PFSK-1 (cell line): ENCODE measurements around the gene WDR7.

Experiments used
- FOXP2 ChIP-seq: optimal IDR thresholded peaks from 2 replicates; pipeline ENCODE3; 2011; ENCODE audit warnings: borderline replicate concordance, control low read depth, inconsistent platforms; ENCODE audit not compliant: insufficient read depth; ENCODE audit errors: extremely low read length, extremely low read depth
- POLR2AphosphoS5 ChIP-seq: IDR thresholded peaks from 2 replicates; pipeline ENCODE4 v1.6.1; 2012; ENCODE audit warnings: low read depth, mild to moderate bottlenecking, control low read depth, low read length, moderate library complexity
- SIN3A ChIP-seq: IDR thresholded peaks from 2 replicates; pipeline ENCODE4 v1.6.1; 2012; ENCODE audit warnings: mild to moderate bottlenecking, low read length, moderate library complexity, borderline replicate concordance; ENCODE audit not compliant: insufficient read depth
- TAF1 ChIP-seq: IDR thresholded peaks from 2 replicates; pipeline ENCODE4 v1.6.1; 2012; ENCODE audit warnings: low read length, control low read depth, borderline replicate concordance; ENCODE audit not compliant: insufficient read depth
- TF ChIP-seq, protein P1 (sequence below), 2 experiments: IDR thresholded peaks; 2 replicates each; pipeline versions ENCODE4 v1.6.1 to v1.8.0; 2011 to 2012; ENCODE audit warnings: low read depth in 2 of 2, low read length in 2 of 2, control low read depth in 1 of 2, inconsistent platforms in 1 of 2, mild to moderate bottlenecking in 1 of 2, moderate library complexity in 1 of 2; ENCODE audit not compliant: insufficient read depth in 1 of 2

WDR7 gene

DNA sequence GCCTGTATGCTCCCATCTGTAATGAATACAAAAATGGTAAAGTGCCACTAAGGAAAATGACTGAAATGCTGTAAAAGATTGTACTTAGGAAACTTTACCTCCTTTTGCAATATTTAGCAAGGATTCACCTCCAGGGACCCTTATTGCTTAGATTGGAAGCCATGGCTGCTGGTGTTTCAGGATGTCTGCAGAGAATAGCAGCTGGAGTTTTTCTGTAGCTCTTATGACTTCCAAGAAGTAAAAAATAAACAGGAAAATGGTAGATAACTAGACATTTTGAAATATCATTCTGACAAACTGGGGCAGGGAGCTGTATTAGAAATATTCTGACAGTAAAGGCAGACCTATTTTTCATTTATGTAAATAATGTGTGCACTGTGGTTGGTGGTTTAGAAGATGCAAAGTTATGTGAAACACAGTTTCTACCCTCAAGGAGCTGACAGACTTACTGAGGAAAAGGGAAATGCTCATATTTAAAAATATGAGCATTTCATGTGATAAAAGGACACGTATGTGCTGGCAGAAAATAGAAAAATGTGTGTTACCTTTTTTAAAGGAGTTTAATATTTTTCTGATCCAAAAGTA, 270.8 kb downstream of the WDR7 start:
- no peak for TF ChIP-seq POLR2AphosphoS5
- TF ChIP-seq FOXP2, result no peak
- TF ChIP-seq SIN3A, result no peak
- TF ChIP-seq, protein P1, sequence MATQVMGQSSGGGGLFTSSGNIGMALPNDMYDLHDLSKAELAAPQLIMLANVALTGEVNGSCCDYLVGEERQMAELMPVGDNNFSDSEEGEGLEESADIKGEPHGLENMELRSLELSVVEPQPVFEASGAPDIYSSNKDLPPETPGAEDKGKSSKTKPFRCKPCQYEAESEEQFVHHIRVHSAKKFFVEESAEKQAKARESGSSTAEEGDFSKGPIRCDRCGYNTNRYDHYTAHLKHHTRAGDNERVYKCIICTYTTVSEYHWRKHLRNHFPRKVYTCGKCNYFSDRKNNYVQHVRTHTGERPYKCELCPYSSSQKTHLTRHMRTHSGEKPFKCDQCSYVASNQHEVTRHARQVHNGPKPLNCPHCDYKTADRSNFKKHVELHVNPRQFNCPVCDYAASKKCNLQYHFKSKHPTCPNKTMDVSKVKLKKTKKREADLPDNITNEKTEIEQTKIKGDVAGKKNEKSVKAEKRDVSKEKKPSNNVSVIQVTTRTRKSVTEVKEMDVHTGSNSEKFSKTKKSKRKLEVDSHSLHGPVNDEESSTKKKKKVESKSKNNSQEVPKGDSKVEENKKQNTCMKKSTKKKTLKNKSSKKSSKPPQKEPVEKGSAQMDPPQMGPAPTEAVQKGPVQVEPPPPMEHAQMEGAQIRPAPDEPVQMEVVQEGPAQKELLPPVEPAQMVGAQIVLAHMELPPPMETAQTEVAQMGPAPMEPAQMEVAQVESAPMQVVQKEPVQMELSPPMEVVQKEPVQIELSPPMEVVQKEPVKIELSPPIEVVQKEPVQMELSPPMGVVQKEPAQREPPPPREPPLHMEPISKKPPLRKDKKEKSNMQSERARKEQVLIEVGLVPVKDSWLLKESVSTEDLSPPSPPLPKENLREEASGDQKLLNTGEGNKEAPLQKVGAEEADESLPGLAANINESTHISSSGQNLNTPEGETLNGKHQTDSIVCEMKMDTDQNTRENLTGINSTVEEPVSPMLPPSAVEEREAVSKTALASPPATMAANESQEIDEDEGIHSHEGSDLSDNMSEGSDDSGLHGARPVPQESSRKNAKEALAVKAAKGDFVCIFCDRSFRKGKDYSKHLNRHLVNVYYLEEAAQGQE (IDR thresholded peaks at IDR 0.05; ENCODE audit: insufficient read depth in 1 of 2, low read depth in 2 of 2, low read length in 2 of 2), result no peak
- no peak for TF ChIP-seq TAF1

- TF ChIP-seq TAF1 (no peak), FOXP2 (no peak), POLR2AphosphoS5 (no peak), SIN3A (no peak)
- TF ChIP-seq, protein P1 (IDR thresholded peaks at IDR 0.05; ENCODE audit: insufficient read depth in 1 of 2, low read depth in 2 of 2, low read length in 2 of 2), result no peak
Measured at GRCh38 chr18:56926734-56927133, 275.6 kb downstream of the WDR7 start.

DNA sequence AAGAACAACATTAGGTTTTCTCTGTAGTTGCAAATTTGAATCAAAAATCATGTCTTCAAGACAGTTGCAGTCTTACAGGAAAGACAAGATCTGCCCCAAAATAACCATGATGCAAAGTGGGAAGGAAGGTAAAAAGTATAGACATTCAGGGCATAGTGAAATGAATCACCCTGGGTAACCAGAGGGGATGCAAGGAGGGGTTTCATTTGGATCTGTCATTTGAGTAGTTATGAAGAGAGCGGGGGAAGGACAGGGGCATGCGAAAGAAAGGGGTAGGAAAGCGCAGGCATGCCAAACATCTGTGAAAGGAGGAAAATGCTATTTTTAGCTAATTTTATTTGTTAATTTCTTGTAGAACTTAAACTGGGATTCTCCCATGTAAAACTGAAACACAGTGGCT, 276.6 kb downstream of the WDR7 start:
- TF ChIP-seq POLR2AphosphoS5 (no peak), FOXP2 (no peak)
- TF ChIP-seq, protein P1 (IDR thresholded peaks at IDR 0.05; ENCODE audit: insufficient read depth in 1 of 2, low read depth in 2 of 2, low read length in 2 of 2), result no peak

DNA sequence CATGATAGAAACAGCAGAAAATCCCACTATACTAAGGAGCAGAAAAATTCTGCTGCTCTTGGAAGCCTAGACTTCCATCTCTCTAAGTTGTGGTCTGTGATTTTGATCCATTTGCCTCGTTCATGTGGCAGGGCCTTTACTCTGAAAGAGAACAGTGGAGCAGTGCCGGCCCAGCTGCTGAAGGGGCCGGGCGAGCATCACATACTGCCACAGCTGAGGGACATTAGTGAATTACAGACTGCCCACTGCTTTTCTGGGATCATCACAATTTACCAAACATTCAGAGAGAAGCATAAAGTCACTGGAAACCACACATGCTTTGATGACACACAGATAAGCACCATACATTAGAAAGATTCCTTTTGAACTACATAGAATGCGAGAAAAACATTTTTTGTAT, 278.7 kb downstream of the WDR7 start:
- no peak for TF ChIP-seq SIN3A
- TF ChIP-seq, protein P1 (IDR thresholded peaks at IDR 0.05; ENCODE audit: insufficient read depth in 1 of 2, low read depth in 2 of 2, low read length in 2 of 2), result no peak
- no peak for TF ChIP-seq FOXP2
- no peak for TF ChIP-seq POLR2AphosphoS5
- no peak for TF ChIP-seq TAF1

DNA sequence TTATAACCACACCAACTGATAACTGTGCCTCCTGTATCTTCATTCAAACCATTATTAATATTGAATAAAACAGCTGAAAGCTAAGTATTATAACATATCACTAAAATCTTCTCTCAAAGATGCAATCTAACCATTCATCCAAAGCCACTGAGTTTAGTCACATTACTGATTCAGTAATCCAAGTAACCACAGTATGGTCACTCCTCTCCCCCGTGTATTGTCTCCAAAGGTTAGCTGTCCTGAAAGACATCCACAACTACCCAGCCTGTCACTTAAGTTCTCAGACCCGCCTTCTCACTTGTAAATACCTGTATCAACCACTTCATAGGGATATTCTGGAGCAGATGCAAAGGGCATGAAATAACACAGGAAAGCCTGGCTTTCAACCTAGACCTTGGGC, 282.3 kb downstream of the WDR7 start:
- TF ChIP-seq, protein P1 (IDR thresholded peaks at IDR 0.05; ENCODE audit: insufficient read depth in 1 of 2, low read depth in 2 of 2, low read length in 2 of 2), result no peak
- TF ChIP-seq POLR2AphosphoS5 (no peak), TAF1 (no peak), SIN3A (no peak), FOXP2 (no peak)
